DND-41 (cell line): ENCODE data around the gene GIPR.
A peak's percentile ranks its signal among the peaks of the same experiment; 100 is the strongest.

Source experiments
- ATAC-seq: fragments of 200-7000 bp; cut with Tn5 transposase; 3 replicates; pipeline ENCODE4 v1.9.1; 2021; ENCODE audit warnings: low read depth; ENCODE audit not compliant: insufficient read depth
- DNase-seq: peaks from one replicate; pipeline ENCODE4 v3.0.0-alpha.2; 2020
- H2AFZ ChIP-seq: 2 replicates; pipeline ENCODE4 v1.6.0; 2012; ENCODE audit warnings: low read depth, low read length
- H3K27ac ChIP-seq: 2 replicates; pipeline ENCODE4 v1.5.1; 2012; ENCODE audit warnings: low read length, inconsistent platforms
- H3K27me3 ChIP-seq: fragments of 200-600 bp; sonication (generic); 2 replicates; pipeline ENCODE4 v1.6.0; 2012; ENCODE audit warnings: low read length, mild to moderate bottlenecking, inconsistent platforms; ENCODE audit not compliant: insufficient read depth, poor library complexity
- H3K36me3 ChIP-seq: 2 replicates; pipeline ENCODE4 v1.5.1; 2012; ENCODE audit warnings: low read length, inconsistent platforms; ENCODE audit not compliant: insufficient read depth
- H3K4me1 ChIP-seq: 2 replicates; pipeline ENCODE4 v1.5.1; 2012; ENCODE audit warnings: mild to moderate bottlenecking, low read length; ENCODE audit not compliant: insufficient read depth
- H3K4me2 ChIP-seq: 2 replicates; pipeline ENCODE4 v1.6.0; 2012; ENCODE audit warnings: mild to moderate bottlenecking, moderate library complexity, low read length, inconsistent platforms; ENCODE audit not compliant: insufficient read depth
- H3K4me3 ChIP-seq, 2 experiments: fragments of 200-600 bp in 1 of 2; shearing (Covaris generic) in 1 of 2; 2 replicates each; pipeline ENCODE4 v1.5.1; 2012 to 2016; ENCODE audit warnings: inconsistent platforms in 2 of 2, low read length in 2 of 2, mild to moderate bottlenecking in 2 of 2, low read depth in 1 of 2, moderate library complexity in 1 of 2
- H3K79me2 ChIP-seq: 2 replicates; pipeline ENCODE4 v1.6.0; 2012; ENCODE audit warnings: low read length, inconsistent platforms; ENCODE audit not compliant: insufficient read depth
- H3K9ac ChIP-seq: 2 replicates; pipeline ENCODE4 v1.6.0; 2012; ENCODE audit warnings: low read depth, mild to moderate bottlenecking, inconsistent platforms, low read length, moderate library complexity
- H3K9me3 ChIP-seq: 2 replicates; pipeline ENCODE4 v1.5.1; 2012; ENCODE audit warnings: low read length, moderate library complexity, mild to moderate bottlenecking, inconsistent platforms; ENCODE audit not compliant: insufficient read depth, severe bottlenecking
- H4K20me1 ChIP-seq: 2 replicates; pipeline ENCODE4 v1.6.0; 2012; ENCODE audit warnings: low read length; ENCODE audit not compliant: insufficient read depth
- CTCF ChIP-seq: IDR thresholded peaks from 2 replicates; pipeline ENCODE4 v1.5.1; 2012; ENCODE audit warnings: borderline replicate concordance, low read length, moderate library complexity, mild to moderate bottlenecking; ENCODE audit not compliant: poor library complexity, severe bottlenecking; ENCODE audit errors: extremely low read depth
- EZH2 ChIP-seq: IDR thresholded peaks from 3 replicates; pipeline ENCODE4 v1.6.1; 2012; ENCODE audit warnings: borderline replicate concordance, low read depth, mild to moderate bottlenecking, moderate library complexity, low read length, inconsistent platforms; ENCODE audit not compliant: severe bottlenecking

The GIPR gene, protein sequence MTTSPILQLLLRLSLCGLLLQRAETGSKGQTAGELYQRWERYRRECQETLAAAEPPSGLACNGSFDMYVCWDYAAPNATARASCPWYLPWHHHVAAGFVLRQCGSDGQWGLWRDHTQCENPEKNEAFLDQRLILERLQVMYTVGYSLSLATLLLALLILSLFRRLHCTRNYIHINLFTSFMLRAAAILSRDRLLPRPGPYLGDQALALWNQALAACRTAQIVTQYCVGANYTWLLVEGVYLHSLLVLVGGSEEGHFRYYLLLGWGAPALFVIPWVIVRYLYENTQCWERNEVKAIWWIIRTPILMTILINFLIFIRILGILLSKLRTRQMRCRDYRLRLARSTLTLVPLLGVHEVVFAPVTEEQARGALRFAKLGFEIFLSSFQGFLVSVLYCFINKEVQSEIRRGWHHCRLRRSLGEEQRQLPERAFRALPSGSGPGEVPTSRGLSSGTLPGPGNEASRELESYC

DNA sequence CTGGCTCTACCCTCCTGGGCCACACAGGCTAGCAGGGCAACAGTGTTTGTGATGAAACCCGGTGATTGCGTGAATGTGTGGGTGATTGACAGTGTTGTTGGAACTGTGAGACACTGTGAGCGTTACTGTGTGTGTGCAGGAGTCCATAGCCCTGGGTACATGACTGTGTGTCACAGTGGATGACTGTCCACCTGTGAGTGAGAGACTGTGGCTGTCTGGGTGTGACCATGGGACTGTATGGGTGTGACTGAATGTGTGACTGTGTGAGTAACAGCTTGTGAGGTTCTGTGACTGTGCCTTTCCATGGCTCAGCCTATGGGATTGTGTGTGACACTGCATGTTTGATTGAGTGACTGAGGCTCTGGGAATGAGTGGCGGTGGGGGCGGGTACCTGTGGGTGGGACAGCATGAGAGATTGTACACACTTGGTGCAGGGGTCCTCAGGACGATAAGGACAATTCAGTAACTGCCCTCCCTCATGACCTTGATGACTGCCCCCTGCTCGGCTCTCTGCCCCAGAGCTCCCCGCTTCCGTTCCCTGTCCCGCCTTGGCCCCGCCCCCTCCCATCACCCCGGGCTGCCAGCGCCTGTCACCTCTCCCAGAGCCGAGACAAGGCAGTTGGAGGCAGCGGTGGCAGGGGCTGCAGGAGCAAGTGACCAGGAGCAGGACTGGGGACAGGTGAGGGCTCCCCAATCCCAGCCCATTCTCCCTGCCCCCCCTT is at the start of gene GIPR:
TSS of gene GIPR (plus strand) at position 602 of the 722 bp plus-strand sequence. CDS start 1,300 bp downstream, outside the sequence.
- Histone ChIP-seq H3K36me3 (no peaks in the 10 kb centered on the region), H3K4me3 (peak within 1 kb of the TSS; percentile 14 to 59; a peak in 3 of 4 replicates), H3K27me3 (peaks cover 14% of the 10 kb centered on the region), H3K9ac (peak within 1 kb of the TSS; percentile 51), H4K20me1 (no peaks in the 10 kb centered on the region), H3K27ac (peak within 1 kb of the TSS; percentile 48; the same call in 1 of the 2 replicates), H3K79me2 (no peaks in the 10 kb centered on the region), H3K4me2 (peak within 1 kb of the TSS; percentile 83), H3K4me1 (peaks cover 21% of the 10 kb centered on the region), H2AFZ (peak within 1 kb of the TSS; percentile 72), H3K9me3 (no peaks in the 10 kb centered on the region)
- ATAC-seq (peak; percentile 80), DNase-seq (peak; percentile 78)
- TF ChIP-seq EZH2 (no peak), CTCF (no peak)

DNA sequence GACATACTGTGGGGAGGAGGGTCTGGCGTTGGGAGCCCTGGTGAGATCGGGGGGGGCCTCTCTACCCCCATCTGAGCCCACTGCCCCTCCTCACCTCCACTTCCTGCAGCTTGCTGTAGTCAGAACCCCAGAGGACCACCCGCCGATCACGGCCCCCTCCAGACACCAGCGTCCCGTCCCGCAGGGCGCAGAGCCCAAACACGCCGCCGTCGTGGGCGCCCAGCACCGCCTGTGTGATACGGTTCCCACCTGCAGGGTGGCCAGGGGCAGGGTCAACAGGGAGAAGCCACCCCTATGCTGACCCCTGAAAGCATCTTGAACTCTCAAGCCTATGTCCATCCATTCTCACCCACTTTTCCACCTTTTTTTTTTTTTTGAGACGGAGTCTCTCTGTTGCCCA is 46.6 kb upstream of the GIPR start:
- H3K27ac ChIP-seq: no peak overlapping the region
- TF ChIP-seq EZH2 (no peak), CTCF (no peak)
- H3K9me3 ChIP-seq: no peaks in the 10 kb centered on the region
- no peak overlapping the region for H3K4me2 ChIP-seq
- H3K9ac ChIP-seq: no peak overlapping the region
- ATAC-seq: no peak
- no peaks in the 10 kb centered on the region for H3K27me3 ChIP-seq
- no peaks in the 10 kb centered on the region for H3K79me2 ChIP-seq
- H3K4me3 ChIP-seq: no peak overlapping the region
- peaks cover 70% of the 10 kb centered on the region for H3K36me3 ChIP-seq
- no peak overlapping the region for H2AFZ ChIP-seq
- DNase-seq: no peak
- H3K4me1 ChIP-seq: no peaks in the 10 kb centered on the region
- H4K20me1 ChIP-seq: no peaks in the 10 kb centered on the region

DNA sequence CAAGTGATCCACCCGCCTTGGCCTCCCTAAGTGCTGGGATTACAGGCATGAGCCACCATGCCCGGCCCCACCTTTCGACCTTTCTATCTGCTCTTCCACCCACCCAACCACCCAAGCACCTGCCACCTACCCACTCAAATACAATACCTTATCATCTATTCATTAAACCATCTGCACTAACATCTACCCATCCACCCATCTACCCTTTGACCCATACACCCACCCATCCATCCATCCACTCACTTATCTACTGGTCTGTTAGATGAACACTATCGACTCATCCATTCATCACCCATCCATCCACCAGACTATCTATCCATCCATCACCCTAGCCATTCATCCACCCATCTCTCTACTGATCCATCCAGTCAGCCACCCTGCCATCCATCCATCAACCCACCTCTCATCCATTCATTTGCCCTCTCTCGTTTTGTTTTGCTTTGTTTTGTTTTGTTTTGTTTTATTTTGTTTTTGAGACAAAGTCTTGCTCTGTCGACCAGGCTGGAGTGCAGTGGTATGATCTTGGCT is 46.0 kb upstream of the GIPR start:
- Histone ChIP-seq H2AFZ (no peak overlapping the region), H3K9ac (no peak overlapping the region), H3K36me3 (peaks cover 68% of the 10 kb centered on the region), H3K79me2 (no peaks in the 10 kb centered on the region), H3K4me3 (no peak overlapping the region), H3K27me3 (no peaks in the 10 kb centered on the region), H3K4me2 (no peak overlapping the region), H3K9me3 (no peaks in the 10 kb centered on the region), H3K27ac (no peak overlapping the region), H4K20me1 (no peaks in the 10 kb centered on the region), H3K4me1 (no peaks in the 10 kb centered on the region)
- TF ChIP-seq CTCF (no peak), EZH2 (no peak)
- DNase-seq (no peak), ATAC-seq (no peak)
